ENCODE measurements around the gene MIER3.

Gene MIER3

DNA sequence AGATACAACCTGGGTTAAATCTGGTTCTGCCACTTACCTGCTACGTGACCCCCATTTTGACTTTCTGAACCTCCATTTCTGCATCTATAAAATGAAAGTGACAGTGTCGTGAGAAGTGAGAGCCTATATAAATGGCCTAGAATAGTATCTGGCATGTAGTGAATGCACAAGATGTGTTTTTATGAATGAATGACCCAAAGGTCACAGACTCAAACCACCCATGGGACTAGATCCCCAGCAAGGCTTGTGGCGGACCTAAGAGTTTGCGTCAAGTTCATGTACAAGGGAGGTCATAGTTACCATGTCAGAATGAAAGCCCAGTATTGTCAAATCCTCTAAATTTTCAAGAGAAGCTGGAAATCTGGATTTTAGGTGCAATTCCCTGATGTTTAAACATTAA lies 53.7 kb downstream of the MIER3 start:
- no peak for DNase-seq (ENCODE audit: low spot score)

DNA sequence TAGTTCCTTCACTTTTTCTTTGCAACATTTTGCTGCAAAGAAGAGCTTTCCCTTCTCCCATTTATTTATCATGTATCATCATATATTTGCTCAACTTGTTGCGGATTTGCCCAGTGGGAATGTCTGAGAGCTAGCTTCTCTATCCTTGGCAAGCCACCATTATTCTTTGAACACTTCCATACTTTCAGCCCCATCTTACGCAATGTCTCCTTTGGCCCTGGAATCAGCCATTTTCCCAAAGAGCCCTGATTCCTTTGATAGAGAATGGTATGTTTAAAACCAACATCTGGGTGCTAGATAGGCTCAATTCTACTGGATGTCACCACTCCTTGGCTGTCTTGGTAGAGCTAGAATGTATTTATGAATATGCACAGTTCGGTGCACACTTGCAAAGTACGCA lies 55.2 kb downstream of the MIER3 start:
- DNase-seq (ENCODE audit: low spot score) = no peak

DNA sequence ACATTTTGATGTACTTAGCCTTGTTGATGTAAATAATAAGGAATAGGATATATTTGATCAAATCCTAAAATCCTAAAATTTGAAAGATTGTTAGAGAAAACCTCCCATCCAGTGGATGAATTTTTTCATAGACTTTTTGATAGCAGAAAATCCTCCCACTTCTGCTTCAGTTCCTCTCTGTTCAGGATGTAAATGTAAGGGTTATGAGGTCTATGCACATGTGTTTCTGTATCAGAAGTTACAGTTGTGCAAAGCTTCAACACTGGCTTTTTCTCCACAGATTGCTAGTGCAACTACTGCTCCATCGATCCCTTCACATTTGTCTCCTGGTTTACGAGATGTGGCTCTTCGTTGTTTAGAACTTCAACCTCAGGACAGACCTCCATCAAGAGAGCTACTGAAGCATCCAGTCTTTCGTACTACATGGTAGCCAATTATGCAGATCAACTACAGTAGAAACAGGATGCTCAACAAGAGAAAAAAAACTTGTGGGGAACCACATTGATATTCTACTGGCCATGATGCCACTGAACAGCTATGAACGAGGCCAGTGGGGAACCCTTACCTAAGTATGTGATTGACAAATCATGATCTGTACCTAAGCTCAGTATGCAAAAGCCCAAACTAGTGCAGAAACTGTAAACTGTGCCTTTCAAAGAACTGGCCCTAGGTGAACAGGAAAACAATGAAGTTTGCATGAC lies 58.5 kb downstream of the MIER3 start:
- DNase-seq (ENCODE audit: low spot score) = no peak

DNA sequence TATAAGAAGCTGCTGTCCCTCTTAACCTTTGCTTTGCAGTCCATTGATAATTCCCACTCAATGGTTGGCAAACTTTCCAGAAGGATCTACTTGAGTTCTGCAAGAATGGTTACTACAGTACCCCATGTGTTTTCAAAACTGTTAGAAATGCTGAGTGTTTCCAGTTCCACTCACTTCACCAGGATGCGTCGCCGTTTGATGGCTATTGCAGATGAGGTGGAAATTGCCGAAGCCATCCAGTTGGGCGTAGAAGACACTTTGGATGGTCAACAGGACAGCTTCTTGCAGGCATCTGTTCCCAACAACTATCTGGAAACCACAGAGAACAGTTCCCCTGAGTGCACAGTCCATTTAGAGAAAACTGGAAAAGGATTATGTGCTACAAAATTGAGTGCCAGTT lies 70.4 kb downstream of the MIER3 start:
- DNase-seq (ENCODE audit: low spot score) = no peak

DNA sequence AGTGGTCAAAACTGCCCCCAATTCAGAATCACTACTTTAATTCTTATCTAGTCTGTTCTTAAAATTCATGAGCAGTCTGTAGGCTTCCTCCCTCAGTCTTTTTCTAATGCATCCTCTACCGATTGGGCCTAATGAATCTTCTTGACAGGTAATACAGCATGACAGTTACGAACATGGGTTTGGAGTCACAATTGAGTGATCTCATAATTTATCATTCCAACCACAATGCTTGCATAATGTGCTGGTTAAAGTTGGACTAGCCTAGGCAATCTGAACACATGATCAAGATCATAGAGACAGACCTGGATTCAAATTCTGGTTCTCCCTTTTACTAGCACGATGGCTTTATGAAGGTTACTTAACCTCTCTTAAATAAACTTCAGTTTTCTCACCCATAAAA lies 75.6 kb downstream of the MIER3 start:
- DNase-seq (ENCODE audit: low spot score) = no peak

DNA sequence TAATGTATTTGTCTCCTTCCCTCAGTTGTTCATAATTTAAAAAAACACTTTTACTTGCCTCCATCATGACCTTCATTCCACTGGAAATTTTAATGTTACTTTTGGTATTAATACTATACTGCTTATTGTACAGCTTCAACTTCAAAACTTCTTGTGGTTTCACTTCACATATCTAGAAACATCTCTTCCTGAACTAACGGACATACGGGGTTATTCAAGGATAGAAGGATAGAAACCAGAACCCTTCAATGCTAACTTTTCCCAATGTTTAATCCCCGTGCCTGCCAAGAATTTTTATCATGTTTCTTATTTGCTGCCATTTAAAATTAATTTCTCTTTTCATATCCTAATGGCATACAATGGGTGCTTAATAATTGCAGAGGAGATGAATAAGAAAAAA lies 78.9 kb downstream of the MIER3 start:
- no peak for DNase-seq (ENCODE audit: low spot score)

DNA sequence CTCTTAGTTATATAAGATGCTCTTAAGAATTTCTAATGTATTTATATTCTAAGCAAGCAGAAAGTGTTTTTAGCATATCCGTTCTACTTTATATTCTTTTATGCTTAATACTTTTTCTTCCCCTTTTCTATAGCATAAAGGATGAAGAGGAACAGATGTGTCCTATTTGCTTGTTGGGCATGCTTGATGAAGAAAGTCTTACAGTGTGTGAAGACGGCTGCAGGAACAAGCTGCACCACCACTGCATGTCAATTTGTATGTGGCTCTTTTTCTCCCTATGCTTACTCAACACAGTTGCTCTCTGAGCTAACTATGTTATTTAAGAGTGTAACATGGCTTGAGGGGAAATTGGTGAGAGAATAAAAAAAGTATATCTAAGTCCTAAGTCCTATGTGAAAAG lies 80.1 kb downstream of the MIER3 start:
- no peak for DNase-seq (ENCODE audit: low spot score)

Measured in activated CD4-positive, alpha-beta T cell treated with anti-CD3 and anti-CD28 coated beads, Interleukin-2, Interleukin-4, amounts not matched to agents 100 ng/mL and 50 ng/mL, durations not matched to agents 16 hours and 8 hours (primary cell).